GM06990 (cell line): ENCODE results near the gene DOK7.
A peak's percentile ranks its signal among the peaks of the same experiment; 100 is the strongest.

Experiments used
- DNase-seq: peaks from one replicate; pipeline ENCODE4 v3.0.0-alpha.2; 2011; ENCODE audit not compliant: insufficient read length; ENCODE audit errors: extremely low read depth
- H3K27me3 ChIP-seq: replicated peaks from 2 replicates; pipeline ENCODE4 v1.6.0; 2011; ENCODE audit warnings: low read length; ENCODE audit not compliant: control insufficient read depth, insufficient read depth
- H3K36me3 ChIP-seq: 2 replicates; pipeline ENCODE4 v1.5.1; 2011; ENCODE audit warnings: low read length; ENCODE audit not compliant: control insufficient read depth, insufficient read depth
- H3K4me3 ChIP-seq: replicated peaks from 2 replicates; pipeline ENCODE4 v1.5.1; 2011; ENCODE audit warnings: low read depth, mild to moderate bottlenecking, control low read depth, low read length
- TF ChIP-seq, protein P1 (sequence below): IDR thresholded peaks from 2 replicates; pipeline ENCODE4 v1.5.1; 2011; ENCODE audit warnings: low read length, control low read depth, mild to moderate bottlenecking, inconsistent platforms; ENCODE audit not compliant: insufficient read depth, poor library complexity, severe bottlenecking

The DOK7 gene

DNA sequence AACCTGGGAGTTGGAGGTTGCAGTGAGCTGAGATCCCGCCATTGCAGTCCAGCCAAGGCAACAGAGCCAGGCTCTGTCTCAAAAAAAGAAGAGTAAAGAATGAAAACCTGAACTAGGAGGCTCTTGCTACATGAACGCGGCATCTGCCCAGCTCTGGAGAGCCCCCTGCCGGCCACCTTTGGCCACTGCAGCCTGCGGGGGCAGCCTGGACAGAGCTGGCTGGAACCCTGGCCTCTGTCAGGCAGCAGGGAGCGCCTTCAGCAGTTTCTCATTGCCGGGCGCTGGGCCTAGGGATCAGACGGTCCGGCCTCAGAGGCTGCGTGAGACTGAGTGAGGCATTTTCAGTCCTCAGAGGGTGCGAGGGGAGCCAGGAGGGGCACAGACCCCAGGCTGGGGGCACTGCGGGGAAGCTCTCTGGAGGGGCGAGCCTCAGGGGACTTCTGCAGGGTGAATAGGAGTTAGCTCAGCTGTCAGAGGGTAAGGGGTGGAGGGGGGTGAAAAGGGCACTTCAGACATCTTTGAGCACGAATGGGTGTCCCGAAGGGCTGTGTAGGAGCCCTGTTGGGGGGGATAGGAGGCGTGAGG lies 17.5 kb downstream of the DOK7 start:
- H3K4me3 ChIP-seq = no peak overlapping the region
- TF ChIP-seq, protein P1, sequence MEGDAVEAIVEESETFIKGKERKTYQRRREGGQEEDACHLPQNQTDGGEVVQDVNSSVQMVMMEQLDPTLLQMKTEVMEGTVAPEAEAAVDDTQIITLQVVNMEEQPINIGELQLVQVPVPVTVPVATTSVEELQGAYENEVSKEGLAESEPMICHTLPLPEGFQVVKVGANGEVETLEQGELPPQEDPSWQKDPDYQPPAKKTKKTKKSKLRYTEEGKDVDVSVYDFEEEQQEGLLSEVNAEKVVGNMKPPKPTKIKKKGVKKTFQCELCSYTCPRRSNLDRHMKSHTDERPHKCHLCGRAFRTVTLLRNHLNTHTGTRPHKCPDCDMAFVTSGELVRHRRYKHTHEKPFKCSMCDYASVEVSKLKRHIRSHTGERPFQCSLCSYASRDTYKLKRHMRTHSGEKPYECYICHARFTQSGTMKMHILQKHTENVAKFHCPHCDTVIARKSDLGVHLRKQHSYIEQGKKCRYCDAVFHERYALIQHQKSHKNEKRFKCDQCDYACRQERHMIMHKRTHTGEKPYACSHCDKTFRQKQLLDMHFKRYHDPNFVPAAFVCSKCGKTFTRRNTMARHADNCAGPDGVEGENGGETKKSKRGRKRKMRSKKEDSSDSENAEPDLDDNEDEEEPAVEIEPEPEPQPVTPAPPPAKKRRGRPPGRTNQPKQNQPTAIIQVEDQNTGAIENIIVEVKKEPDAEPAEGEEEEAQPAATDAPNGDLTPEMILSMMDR = peak; percentile 99
- no peaks in the 10 kb centered on the region for H3K36me3 ChIP-seq
- peak; percentile 72 for DNase-seq
- no peaks in the 10 kb centered on the region; the same call in 1 of the 2 replicates for H3K27me3 ChIP-seq

DNA sequence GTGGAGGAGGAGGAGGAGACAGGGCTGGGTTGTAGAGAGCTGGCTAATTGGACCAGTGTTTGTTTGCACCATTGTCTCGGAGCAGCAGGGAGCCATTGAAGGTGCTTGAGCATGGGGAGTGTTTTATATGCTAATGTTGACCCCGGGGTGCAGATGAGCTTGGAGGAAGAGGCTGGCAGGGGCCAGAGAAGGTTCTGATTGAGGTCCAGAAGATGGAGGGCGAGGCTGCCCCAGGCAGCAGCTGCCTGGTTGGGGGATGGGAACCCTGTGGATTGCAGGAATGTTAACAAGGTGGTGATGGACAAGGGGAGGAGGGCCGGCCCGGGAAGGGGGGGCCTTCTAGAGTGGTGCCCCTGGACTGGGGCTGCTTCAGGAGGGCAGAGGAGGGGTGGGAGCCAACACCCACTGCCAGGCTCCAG lies 18.0 kb downstream of the DOK7 start:
- Histone ChIP-seq H3K4me3 (no peak overlapping the region), H3K36me3 (no peaks in the 10 kb centered on the region), H3K27me3 (no peaks in the 10 kb centered on the region; the same call in 1 of the 2 replicates)
- no peak for DNase-seq
- TF ChIP-seq, protein P1 = no peak

DNA sequence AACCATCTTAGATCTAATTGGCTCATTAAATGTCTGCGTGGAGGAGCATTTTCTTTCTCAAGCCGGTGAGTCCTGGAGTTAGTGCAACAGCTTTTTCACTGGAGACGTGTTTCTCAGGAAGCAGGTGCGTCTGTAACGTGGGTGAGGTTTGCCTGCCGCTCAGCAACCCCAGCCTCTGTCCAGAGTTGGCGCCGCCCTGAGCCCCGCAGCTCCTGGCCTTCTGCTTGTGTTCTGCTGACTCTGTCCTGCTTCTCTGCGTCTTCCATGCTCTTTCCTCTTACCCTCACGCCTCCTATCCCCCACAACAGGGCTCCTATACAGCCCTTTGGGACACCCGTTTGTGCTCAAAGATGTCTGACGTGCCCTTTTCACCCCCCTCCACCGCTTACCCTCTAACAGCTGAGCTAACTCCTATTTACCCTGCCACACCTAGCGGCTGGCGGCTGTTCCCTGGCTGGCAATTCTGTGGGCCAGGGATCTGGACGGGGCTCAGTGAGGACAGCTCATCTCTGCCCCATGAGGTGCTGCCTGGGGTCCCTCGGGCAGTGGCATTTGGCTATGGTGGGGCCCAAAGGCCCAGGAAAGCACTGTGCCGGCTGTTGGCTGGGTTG lies 18.8 kb downstream of the DOK7 start:
- DNase-seq = no peak
- Histone ChIP-seq H3K36me3 (no peaks in the 10 kb centered on the region), H3K4me3 (no peak overlapping the region), H3K27me3 (no peaks in the 10 kb centered on the region; the same call in 1 of the 2 replicates)
- TF ChIP-seq, protein P1 = no peak

DNA sequence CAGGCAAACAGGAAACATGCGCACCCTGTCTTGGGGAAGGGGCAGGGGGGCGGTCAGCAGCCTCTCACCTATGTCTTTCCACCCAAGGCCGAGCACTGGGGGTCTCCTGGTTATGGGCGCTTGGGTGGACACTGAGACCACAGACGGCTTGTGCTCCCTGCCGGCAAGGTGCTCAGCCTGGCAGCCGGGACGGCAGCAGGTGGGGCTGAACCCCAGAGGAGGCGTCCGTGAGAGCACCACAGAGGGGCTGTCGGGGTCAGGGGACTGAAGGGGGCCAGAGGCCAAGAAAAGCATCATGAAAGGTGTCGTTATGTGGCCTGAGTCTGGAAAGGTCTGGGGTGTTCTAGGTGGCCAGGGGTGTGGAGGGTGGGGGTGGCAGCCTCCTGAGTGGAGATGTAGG lies 19.6 kb downstream of the DOK7 start:
- TF ChIP-seq, protein P1 = no peak
- no peaks in the 10 kb centered on the region; the same call in 1 of the 2 replicates for H3K27me3 ChIP-seq
- no peak overlapping the region for H3K4me3 ChIP-seq

DNA sequence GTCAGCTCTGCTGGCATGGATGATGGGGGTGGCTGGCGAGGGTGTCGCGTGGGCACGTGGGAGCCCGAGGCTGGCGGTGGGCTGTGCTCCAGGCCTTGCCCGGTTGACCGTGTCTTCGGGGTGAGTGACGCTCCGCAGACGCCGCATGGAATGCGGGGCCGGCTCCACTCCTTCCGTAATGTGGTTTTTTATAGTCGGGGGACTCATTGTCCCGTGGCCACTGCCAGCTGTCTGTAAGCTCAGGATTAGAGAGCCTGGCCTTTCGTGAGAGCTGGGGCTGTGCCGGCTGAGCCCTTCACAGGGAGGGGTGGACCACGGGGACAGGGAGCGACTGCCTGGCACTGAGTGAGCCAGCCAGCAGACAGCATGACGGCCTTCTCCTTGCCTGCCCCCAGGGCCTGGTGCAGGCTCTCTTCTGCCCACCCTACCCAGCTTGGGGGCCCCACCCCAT lies 20.4 kb downstream of the DOK7 start:
- Histone ChIP-seq H3K27me3 (no peaks in the 10 kb centered on the region; the same call in 1 of the 2 replicates), H3K36me3 (no peaks in the 10 kb centered on the region), H3K4me3 (no peak overlapping the region)
- TF ChIP-seq, protein P1 = no peak
- DNase-seq = no peak

More for the DNA sequence above, 19.6 kb downstream of the DOK7 start:
- no peaks in the 10 kb centered on the region for H3K36me3 ChIP-seq
- no peak for DNase-seq
